ENCODE measurements around the gene SUGCT. TPM values are rescaled to one million over a fixed set of nuclear protein-coding genes. Genes with fewer than 3 reads are reported as not detected.

SUGCT gene
- total and polyA plus RNA-seq, 2 of the 13 experiments (the other 11 are each of a cell fraction or from before 2014, with no cell fraction given), result 10.1 to 22.2 TPM

DNA sequence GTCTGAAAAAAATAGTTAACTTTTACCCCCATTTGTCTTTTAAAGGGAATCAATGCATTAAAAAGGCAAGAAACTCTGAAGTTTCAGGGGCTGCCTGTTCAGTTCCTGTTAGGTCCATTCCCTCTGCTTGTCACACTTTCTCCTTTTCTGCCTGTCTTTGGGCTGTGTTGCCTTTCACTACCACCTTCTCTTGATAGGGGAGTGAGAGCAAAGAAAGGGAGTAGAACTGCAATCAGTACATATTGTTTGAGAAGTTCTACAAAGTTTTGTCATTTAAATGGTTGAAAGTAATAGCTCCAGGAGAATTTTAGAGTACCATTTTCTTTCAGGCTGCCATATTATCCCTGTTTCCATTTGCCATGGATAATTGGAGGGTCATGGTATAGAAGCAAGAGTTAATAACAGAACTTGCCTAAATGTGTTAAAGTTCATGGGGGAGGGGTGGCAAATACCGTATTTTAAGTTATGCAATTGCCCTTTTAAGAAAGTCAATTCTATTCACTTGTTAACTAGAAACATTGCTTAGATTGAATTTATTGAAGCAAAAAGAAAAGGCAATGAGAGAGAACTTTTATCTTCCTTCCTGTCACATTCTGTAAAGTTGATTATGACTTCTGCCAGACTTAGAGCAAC is 39.0 kb upstream of the SUGCT start:
- Histone ChIP-seq H2AFZ (ENCODE audit: low read length) (no peak overlapping the region), H3K4me3 (replicated peaks in 1 of 3; ENCODE audit: insufficient read depth in 1 of 3, low read depth in 2 of 3, low read length in 3 of 3) (no peak overlapping the region), H3K4me2 (ENCODE audit: low read depth, low read length) (peak overlapping the region; percentile 24; the same call in 1 of the 2 replicates), H4K20me1 (ENCODE audit: insufficient read depth, low read length) (no peaks in the 10 kb centered on the region), H3K4me1 (ENCODE audit: insufficient read depth, low read length) (peaks cover 69% of the 10 kb centered on the region), H3K36me3 (replicated peaks in 1 of 2; ENCODE audit: control insufficient read depth in 1 of 2, insufficient read depth in 2 of 2, low read length in 2 of 2) (peaks cover 7 to 30% of the 10 kb centered on the region in 2 experiments), H3K9ac (ENCODE audit: insufficient read depth, low read depth, low read length) (no peak overlapping the region), H3K27me3 (ENCODE audit: control insufficient read depth in 1 of 2, insufficient read depth in 2 of 2, low read length in 2 of 2) (no peaks in the 10 kb centered on the region), H3K9me3 (ENCODE audit: low read length) (no peaks in the 10 kb centered on the region), H3K27ac (ENCODE audit: extremely low read length, insufficient read depth, low read length) (peak overlapping the region; percentile 70), H3K79me2 (ENCODE audit: insufficient read depth, low read length) (no peaks in the 10 kb centered on the region)
- DNase-seq (ENCODE audit: low spot score), result no peak
- ChIA-PET POLR2A (interaction anchor here (1.0 to 3.4 kb wide), 3 partner anchors 37 to 39 kb away, joined by 3 to 12 read pairs (median 3); partner anchors contain the start of genes MPLKIP and SUGCT), CTCF (ENCODE audit: low intra/inter-chr PET ratio, low total read pairs) (no interaction called here)
- FAIRE-seq, result no peak
- no TSS peak for BruUV-seq (replicated peaks)
- ATAC-seq, result peak; percentile 70
- intact Hi-C loops (cut with micrococcal nuclease; ENCODE audit: unreplicated experiment), result no loop called here
- WGBS (ENCODE audit: low lambda C conversion rate), result 0% methylated on average over 1 of the region's 1 CpG
- in situ Hi-C loops (cut with HindIII; ENCODE audit: extremely low pct_ligation_motif_present, low pct_unique_long_range_greater_than_20kb), result no loop called here
- TF ChIP-seq, protein P1, sequence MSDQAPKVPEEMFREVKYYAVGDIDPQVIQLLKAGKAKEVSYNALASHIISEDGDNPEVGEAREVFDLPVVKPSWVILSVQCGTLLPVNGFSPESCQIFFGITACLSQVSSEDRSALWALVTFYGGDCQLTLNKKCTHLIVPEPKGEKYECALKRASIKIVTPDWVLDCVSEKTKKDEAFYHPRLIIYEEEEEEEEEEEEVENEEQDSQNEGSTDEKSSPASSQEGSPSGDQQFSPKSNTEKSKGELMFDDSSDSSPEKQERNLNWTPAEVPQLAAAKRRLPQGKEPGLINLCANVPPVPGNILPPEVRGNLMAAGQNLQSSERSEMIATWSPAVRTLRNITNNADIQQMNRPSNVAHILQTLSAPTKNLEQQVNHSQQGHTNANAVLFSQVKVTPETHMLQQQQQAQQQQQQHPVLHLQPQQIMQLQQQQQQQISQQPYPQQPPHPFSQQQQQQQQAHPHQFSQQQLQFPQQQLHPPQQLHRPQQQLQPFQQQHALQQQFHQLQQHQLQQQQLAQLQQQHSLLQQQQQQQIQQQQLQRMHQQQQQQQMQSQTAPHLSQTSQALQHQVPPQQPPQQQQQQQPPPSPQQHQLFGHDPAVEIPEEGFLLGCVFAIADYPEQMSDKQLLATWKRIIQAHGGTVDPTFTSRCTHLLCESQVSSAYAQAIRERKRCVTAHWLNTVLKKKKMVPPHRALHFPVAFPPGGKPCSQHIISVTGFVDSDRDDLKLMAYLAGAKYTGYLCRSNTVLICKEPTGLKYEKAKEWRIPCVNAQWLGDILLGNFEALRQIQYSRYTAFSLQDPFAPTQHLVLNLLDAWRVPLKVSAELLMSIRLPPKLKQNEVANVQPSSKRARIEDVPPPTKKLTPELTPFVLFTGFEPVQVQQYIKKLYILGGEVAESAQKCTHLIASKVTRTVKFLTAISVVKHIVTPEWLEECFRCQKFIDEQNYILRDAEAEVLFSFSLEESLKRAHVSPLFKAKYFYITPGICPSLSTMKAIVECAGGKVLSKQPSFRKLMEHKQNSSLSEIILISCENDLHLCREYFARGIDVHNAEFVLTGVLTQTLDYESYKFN (CRISPR knock-in tag; conservative IDR thresholded peaks at IDR 0.05), result peak; percentile 45
- TF ChIP-seq POGZ (CRISPR knock-in tag; IDR thresholded peaks at IDR 0.05) (0 out of 2 replicates have a peak, but pooled peaks have one; percentile 31), EP300 (IDR thresholded peaks at IDR 0.05; ENCODE audit: low read depth in 2 of 2, low read length in 2 of 2) (0 out of 4 replicates have a peak, but pooled peaks of 1 of the 2 experiments have one; percentile 27), EP300 (CRISPR knock-in tag; IDR thresholded peaks at IDR 0.05; ENCODE audit: borderline replicate concordance) (no peak), BCL6 (CRISPR knock-in tag; IDR thresholded peaks at IDR 0.05) (peak; percentile 17; the same call in 1 of the 2 replicates), ISL2 (CRISPR knock-in tag; IDR thresholded peaks at IDR 0.05) (peak; percentile 5; the same call in 1 of the 2 replicates), PPARG (CRISPR knock-in tag; conservative IDR thresholded peaks at IDR 0.05) (peak; percentile 84)
- TF ChIP-seq, protein P2, sequence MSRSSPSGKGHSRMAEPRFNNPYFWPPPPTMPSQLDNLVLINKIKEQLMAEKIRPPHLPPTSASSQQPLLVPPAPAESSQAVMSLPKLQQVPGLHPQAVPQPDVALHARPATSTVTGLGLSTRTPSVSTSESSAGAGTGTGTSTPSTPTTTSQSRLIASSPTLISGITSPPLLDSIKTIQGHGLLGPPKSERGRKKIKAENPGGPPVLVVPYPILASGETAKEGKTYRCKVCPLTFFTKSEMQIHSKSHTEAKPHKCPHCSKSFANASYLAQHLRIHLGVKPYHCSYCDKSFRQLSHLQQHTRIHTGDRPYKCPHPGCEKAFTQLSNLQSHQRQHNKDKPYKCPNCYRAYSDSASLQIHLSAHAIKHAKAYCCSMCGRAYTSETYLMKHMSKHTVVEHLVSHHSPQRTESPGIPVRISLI (CRISPR knock-in tag; IDR thresholded peaks at IDR 0.05; ENCODE audit: borderline replicate concordance), result no peak
- TF ChIP-seq, protein P3, sequence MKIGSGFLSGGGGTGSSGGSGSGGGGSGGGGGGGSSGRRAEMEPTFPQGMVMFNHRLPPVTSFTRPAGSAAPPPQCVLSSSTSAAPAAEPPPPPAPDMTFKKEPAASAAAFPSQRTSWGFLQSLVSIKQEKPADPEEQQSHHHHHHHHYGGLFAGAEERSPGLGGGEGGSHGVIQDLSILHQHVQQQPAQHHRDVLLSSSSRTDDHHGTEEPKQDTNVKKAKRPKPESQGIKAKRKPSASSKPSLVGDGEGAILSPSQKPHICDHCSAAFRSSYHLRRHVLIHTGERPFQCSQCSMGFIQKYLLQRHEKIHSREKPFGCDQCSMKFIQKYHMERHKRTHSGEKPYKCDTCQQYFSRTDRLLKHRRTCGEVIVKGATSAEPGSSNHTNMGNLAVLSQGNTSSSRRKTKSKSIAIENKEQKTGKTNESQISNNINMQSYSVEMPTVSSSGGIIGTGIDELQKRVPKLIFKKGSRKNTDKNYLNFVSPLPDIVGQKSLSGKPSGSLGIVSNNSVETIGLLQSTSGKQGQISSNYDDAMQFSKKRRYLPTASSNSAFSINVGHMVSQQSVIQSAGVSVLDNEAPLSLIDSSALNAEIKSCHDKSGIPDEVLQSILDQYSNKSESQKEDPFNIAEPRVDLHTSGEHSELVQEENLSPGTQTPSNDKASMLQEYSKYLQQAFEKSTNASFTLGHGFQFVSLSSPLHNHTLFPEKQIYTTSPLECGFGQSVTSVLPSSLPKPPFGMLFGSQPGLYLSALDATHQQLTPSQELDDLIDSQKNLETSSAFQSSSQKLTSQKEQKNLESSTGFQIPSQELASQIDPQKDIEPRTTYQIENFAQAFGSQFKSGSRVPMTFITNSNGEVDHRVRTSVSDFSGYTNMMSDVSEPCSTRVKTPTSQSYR (CRISPR knock-in tag; IDR thresholded peaks at IDR 0.05; ENCODE audit: borderline replicate concordance), result peak; percentile 66; the same call in 1 of the 2 replicates
- TF ChIP-seq, protein P4, sequence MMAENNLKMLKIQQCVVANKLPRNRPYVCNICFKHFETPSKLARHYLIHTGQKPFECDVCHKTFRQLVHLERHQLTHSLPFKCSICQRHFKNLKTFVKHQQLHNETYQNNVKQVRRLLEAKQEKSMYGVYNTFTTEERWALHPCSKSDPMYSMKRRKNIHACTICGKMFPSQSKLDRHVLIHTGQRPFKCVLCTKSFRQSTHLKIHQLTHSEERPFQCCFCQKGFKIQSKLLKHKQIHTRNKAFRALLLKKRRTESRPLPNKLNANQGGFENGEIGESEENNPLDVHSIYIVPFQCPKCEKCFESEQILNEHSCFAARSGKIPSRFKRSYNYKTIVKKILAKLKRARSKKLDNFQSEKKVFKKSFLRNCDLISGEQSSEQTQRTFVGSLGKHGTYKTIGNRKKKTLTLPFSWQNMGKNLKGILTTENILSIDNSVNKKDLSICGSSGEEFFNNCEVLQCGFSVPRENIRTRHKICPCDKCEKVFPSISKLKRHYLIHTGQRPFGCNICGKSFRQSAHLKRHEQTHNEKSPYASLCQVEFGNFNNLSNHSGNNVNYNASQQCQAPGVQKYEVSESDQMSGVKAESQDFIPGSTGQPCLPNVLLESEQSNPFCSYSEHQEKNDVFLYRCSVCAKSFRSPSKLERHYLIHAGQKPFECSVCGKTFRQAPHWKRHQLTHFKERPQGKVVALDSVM (CRISPR knock-in tag; IDR thresholded peaks at IDR 0.05), result no peak
- TF ChIP-seq, protein P5, sequence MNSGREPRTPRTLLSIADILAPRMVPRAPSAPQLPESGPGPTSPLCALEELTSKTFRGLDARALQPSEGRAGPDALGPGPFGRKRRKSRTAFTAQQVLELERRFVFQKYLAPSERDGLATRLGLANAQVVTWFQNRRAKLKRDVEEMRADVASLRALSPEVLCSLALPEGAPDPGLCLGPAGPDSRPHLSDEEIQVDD (CRISPR knock-in tag; IDR thresholded peaks at IDR 0.05; ENCODE audit: borderline replicate concordance), result no peak
